GM18951 (cell line): ENCODE measurements around the gene RHOBTB3.

Experiments used
- POLR2A ChIP-seq: IDR thresholded peaks from 4 replicates; pipeline ENCODE4 v1.6.1; 2011; ENCODE audit warnings: mild to moderate bottlenecking; ENCODE audit not compliant: insufficient read length, insufficient read depth; ENCODE audit errors: extremely low read depth
- in situ Hi-C: fragments of 300-500 bp; cut with MboI; formaldehyde crosslinking; loops from one replicate; pipeline ENCODE4 v1.12.0; 2022; ENCODE audit warnings: low sequenced_read_pairs, mixed read lengths, inconsistent platforms; ENCODE audit not compliant: unreplicated experiment

RHOBTB3 gene

GRCh38 chr5:95778713-95779436 lies 47.7 kb downstream of the RHOBTB3 start:
- in situ Hi-C loops = loop anchor here (10.0 kb wide), 1 partner anchor 556 kb away; no protein-coding TSS in a partner anchor
- TF ChIP-seq POLR2A = no peak

- no peak for TF ChIP-seq POLR2A
- in situ Hi-C loops = loop anchor here (10.0 kb wide), 1 partner anchor 555 kb away; no protein-coding TSS in a partner anchor
These were observed 48.5 kb downstream of the RHOBTB3 start for GRCh38 chr5:95779611-95780010.

DNA sequence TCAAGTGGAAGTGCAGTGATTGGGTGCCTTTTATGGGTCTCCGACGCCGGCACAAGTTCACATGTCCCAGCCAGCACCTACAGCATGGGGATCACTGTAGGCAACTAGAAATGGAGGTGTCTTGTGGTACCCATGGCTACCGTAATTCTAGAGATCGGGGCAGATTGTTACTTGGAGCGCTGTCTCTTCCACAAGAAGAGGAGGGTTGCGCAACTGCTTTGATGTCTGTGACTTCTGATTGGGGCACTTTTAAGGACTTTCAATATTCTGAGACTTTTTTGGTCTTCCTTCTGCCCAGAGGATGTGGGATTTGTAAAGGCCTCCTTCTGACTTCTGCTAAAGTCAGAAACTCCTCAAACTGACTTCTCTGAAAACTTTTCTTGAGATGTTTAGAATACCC lies 49.5 kb downstream of the RHOBTB3 start:
- in situ Hi-C loops = no loop called here
- no peak for TF ChIP-seq POLR2A

DNA sequence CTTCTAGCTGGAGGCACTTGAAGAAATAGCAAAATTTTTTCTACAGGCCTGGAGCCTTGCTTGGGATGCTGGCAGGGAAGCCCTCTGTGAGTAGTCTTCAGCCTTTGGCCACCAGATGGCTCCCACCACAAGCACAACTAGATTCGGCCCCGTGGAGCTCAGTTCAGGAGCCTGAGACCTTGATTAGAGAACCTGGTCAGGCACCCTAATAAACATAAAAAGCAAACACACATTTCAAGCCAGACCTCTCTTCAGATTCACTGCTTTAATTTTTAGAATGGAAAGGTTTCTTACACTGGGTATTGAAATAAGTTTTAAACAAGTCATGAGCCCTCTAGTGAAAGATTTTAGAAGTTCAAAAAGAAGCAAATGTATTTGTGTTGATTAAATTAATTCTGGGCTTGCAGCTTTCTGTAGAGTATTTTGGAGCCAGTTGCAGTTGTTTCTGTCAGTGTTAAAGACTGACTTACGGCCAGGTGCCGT lies 50.0 kb downstream of the RHOBTB3 start:
- in situ Hi-C loops = no loop called here
- TF ChIP-seq POLR2A = no peak

GRCh38 chr5:95782181-95782580 lies 51.0 kb downstream of the RHOBTB3 start:
- TF ChIP-seq POLR2A = no peak
- in situ Hi-C loops = no loop called here

GRCh38 chr5:95783661-95784060 lies 52.5 kb downstream of the RHOBTB3 start:
- in situ Hi-C loops = no loop called here
- no peak for TF ChIP-seq POLR2A

- in situ Hi-C loops = loop anchor here (5.0 kb wide), 1 partner anchor 63 kb away; no protein-coding TSS in a partner anchor
- TF ChIP-seq POLR2A = no peak
These were observed 53.6 kb downstream of the RHOBTB3 start for GRCh38 chr5:95784514-95785302.

- TF ChIP-seq POLR2A = no peak
- in situ Hi-C loops = loop anchor here (5.0 kb wide), 1 partner anchor 60 kb away; no protein-coding TSS in a partner anchor
These were observed 55.8 kb downstream of the RHOBTB3 start for GRCh38 chr5:95786821-95787418.

DNA sequence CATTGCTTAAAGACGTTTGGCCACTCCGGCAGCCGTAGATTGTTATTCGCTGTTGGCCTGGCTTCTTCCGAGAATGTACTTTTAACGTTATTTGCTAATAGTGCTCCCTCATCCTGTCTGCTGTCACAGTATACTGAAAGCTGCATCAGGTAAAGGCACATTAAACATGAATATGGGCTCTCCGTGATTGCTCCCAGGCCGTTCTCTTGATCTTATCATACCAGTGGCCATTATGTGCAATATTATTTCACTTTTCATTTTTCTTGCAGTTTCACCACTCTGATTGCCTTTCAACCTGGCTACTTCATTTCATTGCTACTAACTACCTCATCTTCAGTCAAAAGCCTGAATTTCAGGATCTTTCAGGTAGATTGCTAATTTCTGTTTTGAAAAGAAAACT lies 57.4 kb downstream of the RHOBTB3 start:
- in situ Hi-C loops = loop anchor here (5.0 kb wide), 1 partner anchor 59 kb away; no protein-coding TSS in a partner anchor
- TF ChIP-seq POLR2A = no peak

DNA sequence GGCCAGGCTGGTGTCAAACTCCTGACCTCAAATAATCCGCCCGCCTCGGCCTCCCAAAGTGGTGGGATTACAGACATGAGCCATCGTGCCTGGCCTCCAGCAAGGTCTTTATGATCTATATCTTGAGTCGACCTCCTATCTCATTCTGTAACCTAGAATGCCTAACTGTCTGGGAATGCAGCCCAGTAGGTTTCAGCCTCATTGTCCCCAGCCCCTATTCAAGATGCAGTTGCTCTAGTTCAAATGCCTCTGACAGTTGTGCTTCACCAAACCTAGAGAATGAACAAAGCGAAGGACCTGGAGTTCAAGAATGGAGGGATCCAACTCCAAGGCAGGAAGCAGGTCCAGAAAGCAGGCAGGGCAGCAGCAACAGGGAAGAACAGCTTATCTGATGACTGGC lies 60.6 kb downstream of the RHOBTB3 start:
- no peak for TF ChIP-seq POLR2A
- in situ Hi-C loops = no loop called here

- no peak for TF ChIP-seq POLR2A
- in situ Hi-C loops = no loop called here
These were observed 63.0 kb downstream of the RHOBTB3 start for GRCh38 chr5:95794070-95794516.

- TF ChIP-seq POLR2A = no peak
- in situ Hi-C loops = no loop called here
These were observed 66.2 kb downstream of the RHOBTB3 start for GRCh38 chr5:95797301-95797700.

DNA sequence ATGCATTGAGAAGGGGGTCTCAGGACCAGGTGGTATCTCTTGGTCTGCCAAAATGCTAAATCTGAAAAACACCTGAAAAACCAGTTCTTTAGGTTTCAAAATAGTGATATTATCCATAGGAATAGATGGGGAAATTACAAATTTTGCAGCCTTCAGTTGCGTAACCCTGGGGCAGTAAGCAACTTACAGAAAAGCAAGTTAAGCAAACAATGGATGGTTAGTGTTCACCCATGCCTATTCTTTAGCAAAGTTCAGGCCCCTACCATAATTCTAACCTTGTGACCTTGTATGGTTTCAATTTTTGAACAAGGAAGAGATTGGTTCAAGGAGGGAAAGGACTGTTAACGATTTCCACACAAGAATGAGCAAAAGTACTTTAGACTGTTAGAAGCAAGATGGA lies 66.9 kb downstream of the RHOBTB3 start:
- no peak for TF ChIP-seq POLR2A
- in situ Hi-C loops = no loop called here
